Measurements from ENCODE around the gene XRCC6. TPM values are rescaled to one million over a fixed set of nuclear protein-coding genes. Genes with fewer than 3 reads are reported as not detected.

The XRCC6 gene
- total and polyA plus RNA-seq, 2 of the 13 experiments (the other 11 are each of a cell fraction or from before 2014, with no cell fraction given) = 124 to 625 TPM

GRCh38 chr22:41576877-41577276 is 44.2 kb upstream of the XRCC6 start (continued):
- TF ChIP-seq ZNF687 (CRISPR knock-in tag; IDR thresholded peaks at IDR 0.05) (peak; percentile 74), ATF2 (CRISPR knock-in tag; IDR thresholded peaks at IDR 0.05) (peak; percentile 65; the same call in 1 of the 2 replicates), POLR2G (IDR thresholded peaks at IDR 0.05; ENCODE audit: low read depth, low read length) (no peak), POLR2AphosphoS5 (IDR thresholded peaks at IDR 0.05; ENCODE audit: low read depth, low read length) (no peak), ZNF274 (CRISPR knock-in tag; IDR thresholded peaks at IDR 0.05) (no peak; the same call in 1 of the 2 replicates), ZNF142 (CRISPR knock-in tag; IDR thresholded peaks at IDR 0.05) (0 out of 2 replicates have a peak, but pooled peaks have one; percentile 35), SMAD3 (CRISPR knock-in tag; IDR thresholded peaks at IDR 0.05) (0 out of 2 replicates have a peak, but pooled peaks have one; percentile 37), NR0B2 (CRISPR knock-in tag; IDR thresholded peaks at IDR 0.05) (no peak), HNF4A (CRISPR knock-in tag; IDR thresholded peaks at IDR 0.05) (peak; percentile 40), ZSCAN21 (CRISPR knock-in tag; IDR thresholded peaks at IDR 0.05; ENCODE audit: borderline replicate concordance) (peak; percentile 32; the same call in 1 of the 2 replicates), EED (CRISPR knock-in tag; IDR thresholded peaks at IDR 0.05) (0 out of 2 replicates have a peak, but pooled peaks have one; percentile 50), ZSCAN9 (CRISPR knock-in tag; IDR thresholded peaks at IDR 0.05; ENCODE audit: borderline replicate concordance) (0 out of 2 replicates have a peak, but pooled peaks have one; percentile 62), ZNF605 (CRISPR knock-in tag; IDR thresholded peaks at IDR 0.05) (peak; percentile 69), BORCS8-MEF2B (CRISPR knock-in tag; IDR thresholded peaks at IDR 0.05) (peak; percentile 46; the same call in 1 of the 2 replicates)
